Measurements from ENCODE around the gene RUSC1. TPM values are rescaled to one million over a fixed set of nuclear protein-coding genes. Genes with fewer than 3 reads are reported as not detected.

RUSC1 gene
- total RNA-seq, 1 experiment from 2014 or later: 66.9 TPM

GRCh38 chr1:155326020-155326526 lies 5.4 kb downstream of the RUSC1 start:
- H3K9me3 ChIP-seq (ENCODE audit: control insufficient read depth, low read depth, low read length): no peaks in the 10 kb centered on the region
- H3K9ac ChIP-seq (ENCODE audit: extremely low read depth, insufficient read length, low read length): no peak overlapping the region
- H3K4me2 ChIP-seq (ENCODE audit: insufficient read depth, insufficient read length, low read length): peak overlapping the region; percentile 68
- H3K4me1 ChIP-seq (ENCODE audit: insufficient read depth, low read length): peaks cover 2% of the 10 kb centered on the region; the same call in 1 of the 2 replicates
- no peaks in the 10 kb centered on the region for H3K79me2 ChIP-seq (ENCODE audit: insufficient read depth, low read length)
- H4K5ac ChIP-seq (ENCODE audit: insufficient read length, low read depth, low read length): no peak overlapping the region
- H2BK15ac ChIP-seq (ENCODE audit: low read depth, low read length): no peak overlapping the region
- no peaks in the 10 kb centered on the region for H4K20me1 ChIP-seq (ENCODE audit: control insufficient read depth, insufficient read depth, insufficient read length)
- no peak for TF ChIP-seq CTCF (conservative IDR thresholded peaks at IDR 0.05)
- no peak overlapping the region for H2AFZ ChIP-seq (ENCODE audit: low read length)
- H3K27me3 ChIP-seq (ENCODE audit: insufficient read depth, low read length): no peaks in the 10 kb centered on the region
- H3K56ac ChIP-seq (ENCODE audit: insufficient read length, low read depth, low read length): no peak overlapping the region
- no peak overlapping the region for H3K4ac ChIP-seq (ENCODE audit: low read depth, low read length)
- H3K23me2 ChIP-seq (ENCODE audit: insufficient read length, low read depth, low read length, poor library complexity, severe bottlenecking): peaks cover 24% of the 10 kb centered on the region
- H2BK20ac ChIP-seq (ENCODE audit: low read depth, low read length, poor library complexity, severe bottlenecking): no peak overlapping the region
- Mint-ChIP-seq H3K4me3 (peak overlapping the region; percentile 93 to 96), H3K4me1 (peaks cover 22% of the 10 kb centered on the region in 2 experiments), H3K9me3 (no peaks in the 10 kb centered on the region), H3K27me3 (ENCODE audit: low read depth) (no peaks in the 10 kb centered on the region; the same call in 1 of the 2 replicates), H3K27ac (no peak overlapping the region; a peak in 1 of 7 replicates), H3K36me3 (ENCODE audit: insufficient read depth in 1 of 3, low read depth in 3 of 3) (peaks cover 12 to 46% (median 44%) of the 10 kb centered on the region in 3 experiments; a peak in 6 of 7 replicates)
- H3K27ac ChIP-seq (ENCODE audit: insufficient read length, low read depth, low read length): no peak overlapping the region
- DNase-seq: no peak
- no peak overlapping the region for H3K23ac ChIP-seq (ENCODE audit: insufficient read length, low read depth, low read length)
- no peaks in the 10 kb centered on the region for H3K79me1 ChIP-seq (ENCODE audit: insufficient read depth, low read depth, low read length, poor library complexity, severe bottlenecking)
- H4K8ac ChIP-seq (replicated peaks; ENCODE audit: insufficient read length, low read depth, low read length): no peak overlapping the region
- no CpG with 5 or more reads among the region's 6 CpGs for WGBS (ENCODE audit: extremely low coverage, insufficient read length, low lambda C conversion rate)
- no peak overlapping the region for H3T11ph ChIP-seq (ENCODE audit: low read length)
- H2AK5ac ChIP-seq (ENCODE audit: insufficient read length, low read length): no peak overlapping the region
- no peak overlapping the region for H3K14ac ChIP-seq (ENCODE audit: insufficient read depth, low read length)
- no peak overlapping the region for H2BK120ac ChIP-seq (ENCODE audit: low read depth, low read length, poor library complexity, severe bottlenecking)
- no peak overlapping the region for H3K18ac ChIP-seq (ENCODE audit: insufficient read length, low read depth, low read length)
- H2BK5ac ChIP-seq (ENCODE audit: insufficient read length, low read length): no peak overlapping the region
- no peak overlapping the region for H4K91ac ChIP-seq (ENCODE audit: insufficient read length, low read depth, low read length)
- H2BK12ac ChIP-seq (ENCODE audit: insufficient read length, low read depth, low read length): no peak overlapping the region
